WERI-Rb-1 (cell line): Measurements from ENCODE around the gene RIPOR3.
A peak's percentile ranks its signal among the peaks of the same experiment; 100 is the strongest.
"Not testable (repeated sequence)": the region's sequence is repeated elsewhere in the genome, so short reads cannot be mapped to it uniquely, and the experiment has no call there.

Experiments used
- DNase-seq: peaks from one replicate; pipeline ENCODE4 v3.0.0-alpha.2; 2020
- H3K27ac ChIP-seq: fragments of 250-450 bp; sonication (Bioruptor Pico); 2 replicates; pipeline ENCODE4 v1.5.1; 2020; ENCODE audit warnings: mild to moderate bottlenecking, moderate library complexity
- H3K27me3 ChIP-seq: fragments of 250-450 bp; sonication (Bioruptor Pico); 2 replicates; pipeline ENCODE4 v1.5.1; 2021; ENCODE audit warnings: mild to moderate bottlenecking, low read depth, moderate library complexity; ENCODE audit not compliant: insufficient read depth, severe bottlenecking
- H3K36me3 ChIP-seq: fragments of 250-450 bp; sonication (Bioruptor Pico); 2 replicates; pipeline ENCODE4 v1.5.1; 2020; ENCODE audit warnings: mild to moderate bottlenecking, moderate library complexity
- H3K4me3 ChIP-seq: 2 replicates; pipeline ENCODE4 v1.5.1; 2011; ENCODE audit warnings: low read depth, mild to moderate bottlenecking, control low read depth, low read length
- H3K9me3 ChIP-seq: fragments of 250-450 bp; sonication (Bioruptor Pico); 2 replicates; pipeline ENCODE4 v1.5.1; 2021; ENCODE audit warnings: mild to moderate bottlenecking, moderate library complexity; ENCODE audit not compliant: severe bottlenecking
- TF ChIP-seq, protein P1 (sequence below): IDR thresholded peaks from 2 replicates; pipeline ENCODE4 v1.5.1; 2011; ENCODE audit warnings: low read depth, mild to moderate bottlenecking, control low read depth, inconsistent platforms, low read length

Gene RIPOR3

GRCh38 chr20:50673466-50674137, 17.7 kb downstream of the RIPOR3 start:
- H3K27ac ChIP-seq, result no peak overlapping the region
- H3K9me3 ChIP-seq, result no peaks in the 10 kb centered on the region
- H3K27me3 ChIP-seq, result no peaks in the 10 kb centered on the region
- H3K36me3 ChIP-seq, result no peaks in the 10 kb centered on the region
- TF ChIP-seq, protein P1, sequence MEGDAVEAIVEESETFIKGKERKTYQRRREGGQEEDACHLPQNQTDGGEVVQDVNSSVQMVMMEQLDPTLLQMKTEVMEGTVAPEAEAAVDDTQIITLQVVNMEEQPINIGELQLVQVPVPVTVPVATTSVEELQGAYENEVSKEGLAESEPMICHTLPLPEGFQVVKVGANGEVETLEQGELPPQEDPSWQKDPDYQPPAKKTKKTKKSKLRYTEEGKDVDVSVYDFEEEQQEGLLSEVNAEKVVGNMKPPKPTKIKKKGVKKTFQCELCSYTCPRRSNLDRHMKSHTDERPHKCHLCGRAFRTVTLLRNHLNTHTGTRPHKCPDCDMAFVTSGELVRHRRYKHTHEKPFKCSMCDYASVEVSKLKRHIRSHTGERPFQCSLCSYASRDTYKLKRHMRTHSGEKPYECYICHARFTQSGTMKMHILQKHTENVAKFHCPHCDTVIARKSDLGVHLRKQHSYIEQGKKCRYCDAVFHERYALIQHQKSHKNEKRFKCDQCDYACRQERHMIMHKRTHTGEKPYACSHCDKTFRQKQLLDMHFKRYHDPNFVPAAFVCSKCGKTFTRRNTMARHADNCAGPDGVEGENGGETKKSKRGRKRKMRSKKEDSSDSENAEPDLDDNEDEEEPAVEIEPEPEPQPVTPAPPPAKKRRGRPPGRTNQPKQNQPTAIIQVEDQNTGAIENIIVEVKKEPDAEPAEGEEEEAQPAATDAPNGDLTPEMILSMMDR, result no peak
- no peak overlapping the region for H3K4me3 ChIP-seq
- DNase-seq, result peak; percentile 31

DNA sequence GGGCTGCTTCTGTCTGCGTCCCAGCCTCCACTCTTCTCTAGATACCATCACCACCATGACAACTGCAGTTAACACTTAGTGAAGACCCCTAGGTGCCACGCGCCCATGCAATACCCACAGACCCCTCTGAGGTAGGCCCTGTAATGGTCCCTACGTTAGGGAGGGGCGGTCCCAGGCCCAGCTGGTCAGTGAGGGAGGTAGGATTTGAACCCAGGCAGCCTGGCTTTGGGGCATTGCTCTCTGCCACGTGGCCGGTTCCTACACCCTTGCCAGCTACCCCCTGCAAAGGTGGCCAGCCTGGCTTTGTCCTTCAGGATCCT, 18.2 kb downstream of the RIPOR3 start:
- Histone ChIP-seq H3K27me3 (no peaks in the 10 kb centered on the region), H3K4me3 (no peak overlapping the region), H3K27ac (no peak overlapping the region), H3K36me3 (no peaks in the 10 kb centered on the region), H3K9me3 (no peaks in the 10 kb centered on the region)
- no peak for DNase-seq
- TF ChIP-seq, protein P1, result no peak

GRCh38 chr20:50672400-50673145, 18.8 kb downstream of the RIPOR3 start:
- TF ChIP-seq, protein P1, result no peak
- no peak for DNase-seq
- H3K4me3 ChIP-seq, result no peak overlapping the region
- no peaks in the 10 kb centered on the region for H3K36me3 ChIP-seq
- H3K9me3 ChIP-seq, result no peaks in the 10 kb centered on the region
- no peaks in the 10 kb centered on the region for H3K27me3 ChIP-seq
- H3K27ac ChIP-seq, result no peak overlapping the region

DNA sequence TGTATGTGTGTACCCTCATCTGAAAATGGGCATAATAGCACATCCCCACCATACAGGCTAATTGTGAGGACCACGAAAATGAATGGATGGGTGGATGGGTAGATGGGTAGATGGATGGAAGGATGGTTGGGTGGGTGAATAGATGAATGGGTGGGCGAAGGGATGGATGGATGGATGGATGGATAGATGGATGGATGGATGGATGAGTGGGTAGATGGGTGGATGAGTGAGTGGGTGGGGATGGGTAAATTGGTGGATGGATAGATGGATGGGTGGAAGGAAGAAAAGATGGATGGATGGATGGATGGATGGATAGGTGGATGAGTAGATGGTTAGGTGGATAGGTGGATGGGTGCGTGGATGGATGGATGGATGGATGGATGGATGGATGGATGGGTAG, 19.7 kb downstream of the RIPOR3 start:
- H3K27ac ChIP-seq, result no peak overlapping the region
- H3K36me3 ChIP-seq, result no peaks in the 10 kb centered on the region
- TF ChIP-seq, protein P1, result no peak
- H3K9me3 ChIP-seq, result no peaks in the 10 kb centered on the region
- no peaks in the 10 kb centered on the region for H3K27me3 ChIP-seq
- no peak for DNase-seq
- no peak overlapping the region for H3K4me3 ChIP-seq

DNA sequence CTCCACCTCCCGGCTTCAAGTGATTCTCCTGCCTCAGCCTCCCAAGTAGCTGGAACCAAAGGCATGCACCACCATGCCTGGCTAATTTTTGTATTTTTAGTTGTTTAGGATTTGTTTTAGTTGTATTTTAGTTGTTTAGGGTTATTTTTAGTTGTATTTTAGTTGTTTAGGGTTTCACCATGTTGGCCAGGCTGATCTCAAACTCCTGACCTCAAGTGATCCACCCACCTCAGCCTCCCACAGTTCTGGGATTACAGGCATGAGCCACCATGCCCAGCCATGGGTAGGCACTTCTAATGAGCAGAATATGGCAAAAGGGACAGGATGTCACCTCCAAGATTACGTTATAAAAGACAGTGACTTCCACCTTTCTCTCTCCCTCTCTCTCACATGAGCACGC, 20.3 kb downstream of the RIPOR3 start:
- H3K9me3 ChIP-seq, H3K4me3 ChIP-seq, H3K36me3 ChIP-seq, DNase-seq, H3K27me3 ChIP-seq: not testable (repeated sequence)
- H3K27ac ChIP-seq, result peak overlapping the region; percentile 60

GRCh38 chr20:50670126-50670862, 21.0 kb downstream of the RIPOR3 start:
- DNase-seq, result peak; percentile 20
- TF ChIP-seq, protein P1, result no peak
- Histone ChIP-seq H3K4me3 (no peak overlapping the region), H3K9me3 (no peaks in the 10 kb centered on the region), H3K27me3 (no peaks in the 10 kb centered on the region), H3K27ac (peak overlapping the region; percentile 60), H3K36me3 (no peaks in the 10 kb centered on the region)
